WTC11 (cell line): Measurements from ENCODE around the gene CRB2. TPM values are rescaled to one million over a fixed set of nuclear protein-coding genes. Genes with fewer than 3 reads are reported as not detected.

Experiments
- ATAC-seq: fragments of 200-7000 bp; cut with Tn5 transposase; 2 replicates; pipeline ENCODE4 v1.10.0; 2021; ENCODE audit warnings: mild to moderate bottlenecking, moderate library complexity
- CTCF ChIA-PET: fragments of 300-600 bp; sonication (Branson Sonifier 250); formaldehyde crosslinking; loops from one replicate; lab custom pipeline; 2021; ENCODE audit warnings: antibody characterized with exemption; lab: Charles Lee
- POLR2A ChIA-PET: fragments of 350-600 bp; sonication (Branson Sonifier 250); formaldehyde crosslinking; loops from one replicate; lab custom pipeline; 2021; ENCODE audit warnings: antibody characterized with exemption; lab: Charles Lee
- DNase-seq: peaks from one replicate; pipeline ENCODE4 v3.0.0; 2021; ENCODE audit warnings: low spot score
- H3K27ac Mint-ChIP-seq: 2 replicates; pipeline ENCODE4 v1.8.0; 2021; ENCODE audit warnings: mixed read lengths
- H3K27me3 Mint-ChIP-seq: 2 replicates; pipeline ENCODE4 v1.8.0; 2021; ENCODE audit warnings: low read depth, mild to moderate bottlenecking, moderate library complexity, mixed read lengths
- H3K36me3 Mint-ChIP-seq: 2 replicates; pipeline ENCODE4 v1.8.0; 2021; ENCODE audit warnings: mixed read lengths
- H3K4me1 Mint-ChIP-seq: 2 replicates; pipeline ENCODE4 v1.8.0; 2022; ENCODE audit warnings: mixed read lengths
- H3K4me3 Mint-ChIP-seq: 2 replicates; pipeline ENCODE4 v1.8.0; 2021; ENCODE audit warnings: mild to moderate bottlenecking, moderate library complexity, mixed read lengths
- H3K9me3 Mint-ChIP-seq: 2 replicates; pipeline ENCODE4 v1.8.0; 2021; ENCODE audit warnings: mixed read lengths
- CBFB ChIP-seq: sonication (generic); formaldehyde crosslinking; IDR thresholded peaks from 2 replicates; pipeline ENCODE4 v1.8.1; 2022; ENCODE audit warnings: mild to moderate bottlenecking, low read depth, missing genetic modification reagents
- E2F1 ChIP-seq: sonication (generic); formaldehyde crosslinking; IDR thresholded peaks from 2 replicates; pipeline ENCODE4 v1.8.0; 2022; ENCODE audit warnings: mild to moderate bottlenecking, missing genetic modification reagents
- ELF4 ChIP-seq: sonication (generic); formaldehyde crosslinking; IDR thresholded peaks from 2 replicates; pipeline ENCODE4 v1.8.1; 2022; ENCODE audit warnings: low read depth, mild to moderate bottlenecking, moderate library complexity, missing genetic modification reagents
- FOXJ3 ChIP-seq: sonication (generic); formaldehyde crosslinking; IDR thresholded peaks from 2 replicates; pipeline ENCODE4 v1.9.0; 2021; ENCODE audit warnings: missing genetic modification reagents, mild to moderate bottlenecking, borderline replicate concordance
- JUN ChIP-seq: sonication (generic); formaldehyde crosslinking; IDR thresholded peaks from 2 replicates; pipeline ENCODE4 v1.8.0; 2023; ENCODE audit warnings: mild to moderate bottlenecking, missing genetic modification reagents
- MLX ChIP-seq: sonication (generic); formaldehyde crosslinking; IDR thresholded peaks from 2 replicates; pipeline ENCODE4 v1.8.1; 2023; ENCODE audit warnings: mild to moderate bottlenecking, missing genetic modification reagents, moderate library complexity
- NFYB ChIP-seq: sonication (generic); formaldehyde crosslinking; conservative IDR thresholded peaks from 2 replicates; pipeline ENCODE4 v1.8.0; 2022; ENCODE audit warnings: low read depth, missing genetic modification reagents
- NR1H2 ChIP-seq: sonication (generic); formaldehyde crosslinking; IDR thresholded peaks from 2 replicates; pipeline ENCODE4 v1.9.0; 2021; ENCODE audit warnings: mild to moderate bottlenecking, moderate library complexity, missing genetic modification reagents
- OVOL2 ChIP-seq: fragments of 250-450 bp; sonication (Bioruptor Pico); IDR thresholded peaks from 2 replicates; pipeline ENCODE4 v1.9.0; 2021; ENCODE audit warnings: mild to moderate bottlenecking, borderline replicate concordance
- PRRX2 ChIP-seq: fragments of 250-450 bp; sonication (Bioruptor Pico); IDR thresholded peaks from 2 replicates; pipeline ENCODE4 v1.8.0; 2021; ENCODE audit warnings: mild to moderate bottlenecking
- TCF7 ChIP-seq: sonication (generic); formaldehyde crosslinking; IDR thresholded peaks from 2 replicates; pipeline ENCODE4 v1.8.0; 2022; ENCODE audit warnings: mild to moderate bottlenecking, low read depth, missing genetic modification reagents, moderate library complexity
- TEAD1 ChIP-seq: sonication (generic); formaldehyde crosslinking; IDR thresholded peaks from 2 replicates; pipeline ENCODE4 v1.8.0; 2022; ENCODE audit warnings: mild to moderate bottlenecking, missing genetic modification reagents
- USF1 ChIP-seq: sonication (generic); formaldehyde crosslinking; IDR thresholded peaks from 2 replicates; pipeline ENCODE4 v1.8.0; 2022; ENCODE audit warnings: mild to moderate bottlenecking, missing genetic modification reagents
- ZNF232 ChIP-seq: sonication (generic); formaldehyde crosslinking; IDR thresholded peaks from 2 replicates; pipeline ENCODE4 v1.8.0; 2022; ENCODE audit warnings: mild to moderate bottlenecking, missing genetic modification reagents
- ZNF263 ChIP-seq: sonication (generic); formaldehyde crosslinking; IDR thresholded peaks from 2 replicates; pipeline ENCODE4 v1.8.1; 2022; ENCODE audit warnings: low read depth, mild to moderate bottlenecking, moderate library complexity, missing genetic modification reagents
- ZNF416 ChIP-seq: fragments of 250-450 bp; sonication (Bioruptor Pico); IDR thresholded peaks from 2 replicates; pipeline ENCODE4 v1.9.0; 2021; ENCODE audit warnings: mild to moderate bottlenecking, inconsistent platforms
- ZNF512 ChIP-seq: sonication (generic); formaldehyde crosslinking; IDR thresholded peaks from 2 replicates; pipeline ENCODE4 v1.8.1; 2022; ENCODE audit warnings: missing genetic modification reagents, borderline replicate concordance
- ZSCAN18 ChIP-seq: fragments of 250-450 bp; sonication (Bioruptor Pico); IDR thresholded peaks from 2 replicates; pipeline ENCODE4 v2.1.2; 2022; ENCODE audit warnings: mild to moderate bottlenecking, moderate library complexity
- total RNA-seq: library from RNA; stranded (reverse); gene quantifications from 3 replicates; pipeline ENCODE4 v1.2.3, GENCODE V29; 2021

CRB2 gene
- total RNA-seq, 1 experiment from 2014 or later: 3.5 TPM

GRCh38 chr9:123408313-123409262, 52.6 kb downstream of the CRB2 start:
- Mint-ChIP-seq H3K9me3 (no peaks in the 10 kb centered on the region), H3K36me3 (no peaks in the 10 kb centered on the region), H3K27ac (no peak overlapping the region), H3K27me3 (no peaks in the 10 kb centered on the region), H3K4me1 (peaks cover 13% of the 10 kb centered on the region), H3K4me3 (no peak overlapping the region)
- no peak for DNase-seq
- TF ChIP-seq ZNF416 (CRISPR knock-in tag) (no peak), ELF4 (CRISPR knock-in tag) (no peak), CBFB (CRISPR knock-in tag) (no peak), NR1H2 (CRISPR knock-in tag) (no peak), ZNF232 (CRISPR knock-in tag) (no peak), OVOL2 (CRISPR knock-in tag) (no peak), TEAD1 (CRISPR knock-in tag) (no peak), FOXJ3 (CRISPR knock-in tag) (no peak), PRRX2 (CRISPR knock-in tag) (no peak), TCF7 (CRISPR knock-in tag) (no peak), ZNF512 (CRISPR knock-in tag) (no peak), NFYB (CRISPR knock-in tag) (no peak), ZNF263 (no peak), JUN (no peak), E2F1 (CRISPR knock-in tag) (no peak), USF1 (no peak)
- ChIA-PET POLR2A (no interaction called here), CTCF (interaction anchor here (0.7 to 4.4 kb wide), 4 partner anchors 9 to 63 kb away, joined by 3 to 24 read pairs (median 3); no protein-coding TSS in a partner anchor)
- ATAC-seq: no peak

- ATAC-seq: no peak
- TF ChIP-seq ELF4 (CRISPR knock-in tag): no peak
- TF ChIP-seq ZSCAN18 (CRISPR knock-in tag): no peak
- no peak for TF ChIP-seq MLX
- TF ChIP-seq, all 79 proteins: peak for 0
- no peak overlapping the region for H3K27ac Mint-ChIP-seq
- peaks cover 27% of the 10 kb centered on the region for H3K4me1 Mint-ChIP-seq
- no peaks in the 10 kb centered on the region for H3K36me3 Mint-ChIP-seq
- POLR2A ChIA-PET: no interaction called here
- no peak for DNase-seq
- no peak overlapping the region for H3K4me3 Mint-ChIP-seq
- no peaks in the 10 kb centered on the region for H3K27me3 Mint-ChIP-seq
- H3K9me3 Mint-ChIP-seq: no peaks in the 10 kb centered on the region
- CTCF ChIA-PET: interaction anchor here (1.2 to 4.4 kb wide), 3 partner anchors 8 to 61 kb away, joined by 3 to 24 read pairs (median 5); no protein-coding TSS in a partner anchor
Observed at GRCh38 chr9:123410281-123410910, 54.4 kb downstream of the CRB2 start.
